Hepatic stellate cell (primary cell): ENCODE measurements around the gene ERG.

Source experiments
- DNase-seq: peaks from one replicate; pipeline ENCODE4 v3.0.0; 2011; ENCODE audit warnings: low spot score

The ERG gene

GRCh38 chr21:38499296-38499695 lies 1.0 kb upstream of the ERG start:
- DNase-seq: no peak

GRCh38 chr21:38496224-38496623 lies 2.1 kb downstream of the ERG start:
- no peak for DNase-seq

- no peak for DNase-seq
These were observed 2.6 kb downstream of the ERG start for GRCh38 chr21:38495696-38496095.

- DNase-seq: no peak
These were observed 3.0 kb downstream of the ERG start for GRCh38 chr21:38495242-38495641.

GRCh38 chr21:38494703-38495102 lies 3.6 kb downstream of the ERG start:
- no peak for DNase-seq

- DNase-seq: no peak
These were observed 4.0 kb downstream of the ERG start for GRCh38 chr21:38494251-38494642.

- DNase-seq: no peak
These were observed 4.6 kb downstream of the ERG start for GRCh38 chr21:38493549-38494250.

GRCh38 chr21:38492007-38492406 lies 6.3 kb downstream of the ERG start:
- DNase-seq: no peak

- DNase-seq: no peak
These were observed 6.7 kb downstream of the ERG start for GRCh38 chr21:38491536-38491935.

GRCh38 chr21:38490411-38491020 lies 7.8 kb downstream of the ERG start:
- no peak for DNase-seq

- DNase-seq: no peak
These were observed 8.5 kb downstream of the ERG start for GRCh38 chr21:38489729-38490128.

- DNase-seq: no peak
These were observed 9.0 kb downstream of the ERG start for GRCh38 chr21:38489271-38489652.

GRCh38 chr21:38488640-38489270 lies 9.5 kb downstream of the ERG start:
- DNase-seq: no peak

- DNase-seq: no peak
These were observed 10.2 kb downstream of the ERG start for GRCh38 chr21:38487901-38488639.

GRCh38 chr21:38486706-38487105 lies 11.6 kb downstream of the ERG start:
- DNase-seq: no peak

- DNase-seq: no peak
These were observed 12.1 kb downstream of the ERG start for GRCh38 chr21:38486221-38486620.

GRCh38 chr21:38479641-38480525 lies 18.4 kb downstream of the ERG start:
- DNase-seq: no peak

GRCh38 chr21:38478782-38479181 lies 19.5 kb downstream of the ERG start:
- DNase-seq: no peak

- no peak for DNase-seq
These were observed 21.1 kb downstream of the ERG start for GRCh38 chr21:38477226-38477625.

GRCh38 chr21:38476385-38476784 lies 21.9 kb downstream of the ERG start:
- no peak for DNase-seq

- DNase-seq: no peak
These were observed 22.8 kb downstream of the ERG start for GRCh38 chr21:38475519-38475918.

GRCh38 chr21:38474796-38475195 lies 23.5 kb downstream of the ERG start:
- DNase-seq: no peak
